ENCODE measurements around the gene BRMS1L. TPM values are rescaled to one million over a fixed set of nuclear protein-coding genes. Genes with fewer than 3 reads are reported as not detected.
"Not testable (repeated sequence)": the region's sequence is repeated elsewhere in the genome, so short reads cannot be mapped to it uniquely, and the experiment has no call there.

BRMS1L gene
- total RNA-seq, 4 donors from 2014 or later: 4.8 to 11.7 (median 8.3) TPM

DNA sequence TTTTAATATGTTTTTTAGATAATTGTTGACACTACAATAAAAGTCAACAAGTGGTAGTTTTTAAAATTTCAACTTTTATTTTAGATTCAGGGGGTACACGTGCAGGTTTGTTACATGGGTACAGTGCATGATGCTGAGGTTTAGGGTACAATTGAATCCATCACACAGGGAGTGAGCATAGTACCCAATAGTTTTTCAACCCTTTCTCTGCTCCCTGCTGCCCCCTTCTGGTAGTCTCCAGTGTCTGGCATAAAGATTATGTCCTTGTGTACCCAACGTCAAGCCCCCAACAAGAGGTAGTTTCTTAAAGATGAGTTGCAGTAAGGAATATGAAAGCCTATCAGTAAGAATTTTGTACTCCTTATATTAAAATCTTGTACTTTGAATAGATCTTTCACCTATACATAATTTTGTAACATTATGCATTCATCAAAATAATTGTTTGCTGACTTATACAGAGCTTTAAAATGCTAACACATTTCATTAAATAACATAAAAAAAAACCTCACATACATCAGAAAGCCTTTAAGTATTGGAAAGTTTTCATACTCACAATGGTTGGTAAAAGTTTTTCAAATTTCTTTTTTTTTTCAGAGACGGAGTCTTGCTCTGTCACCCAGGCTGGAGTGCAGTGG lies 11.7 kb upstream of the BRMS1L start:
- no peaks in the 10 kb centered on the region for H3K27me3 ChIP-seq
- no peaks in the 10 kb centered on the region for H3K36me3 ChIP-seq
- no peaks in the 10 kb centered on the region for H3K4me1 ChIP-seq
- DNase-seq (ENCODE audit: low spot score in 2 of 2): peak in 1 of 2 donors; percentile 68
- H3K9me3 ChIP-seq: no peaks in the 10 kb centered on the region
- no peak overlapping the region for H3K27ac ChIP-seq
- no peak overlapping the region for H3K4me3 ChIP-seq
- 37 to 38% methylated on average over 3 of the region's 3 CpGs for WGBS, 2 donors
- TF ChIP-seq POLR2A (IDR thresholded peaks at IDR 0.05) (no peak), EP300 (IDR thresholded peaks at IDR 0.05) (no peak)
- TF ChIP-seq, protein P1, sequence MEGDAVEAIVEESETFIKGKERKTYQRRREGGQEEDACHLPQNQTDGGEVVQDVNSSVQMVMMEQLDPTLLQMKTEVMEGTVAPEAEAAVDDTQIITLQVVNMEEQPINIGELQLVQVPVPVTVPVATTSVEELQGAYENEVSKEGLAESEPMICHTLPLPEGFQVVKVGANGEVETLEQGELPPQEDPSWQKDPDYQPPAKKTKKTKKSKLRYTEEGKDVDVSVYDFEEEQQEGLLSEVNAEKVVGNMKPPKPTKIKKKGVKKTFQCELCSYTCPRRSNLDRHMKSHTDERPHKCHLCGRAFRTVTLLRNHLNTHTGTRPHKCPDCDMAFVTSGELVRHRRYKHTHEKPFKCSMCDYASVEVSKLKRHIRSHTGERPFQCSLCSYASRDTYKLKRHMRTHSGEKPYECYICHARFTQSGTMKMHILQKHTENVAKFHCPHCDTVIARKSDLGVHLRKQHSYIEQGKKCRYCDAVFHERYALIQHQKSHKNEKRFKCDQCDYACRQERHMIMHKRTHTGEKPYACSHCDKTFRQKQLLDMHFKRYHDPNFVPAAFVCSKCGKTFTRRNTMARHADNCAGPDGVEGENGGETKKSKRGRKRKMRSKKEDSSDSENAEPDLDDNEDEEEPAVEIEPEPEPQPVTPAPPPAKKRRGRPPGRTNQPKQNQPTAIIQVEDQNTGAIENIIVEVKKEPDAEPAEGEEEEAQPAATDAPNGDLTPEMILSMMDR (IDR thresholded peaks at IDR 0.05): peak in 4 of 5 experiments; percentile 22 to 59 (median 50)

DNA sequence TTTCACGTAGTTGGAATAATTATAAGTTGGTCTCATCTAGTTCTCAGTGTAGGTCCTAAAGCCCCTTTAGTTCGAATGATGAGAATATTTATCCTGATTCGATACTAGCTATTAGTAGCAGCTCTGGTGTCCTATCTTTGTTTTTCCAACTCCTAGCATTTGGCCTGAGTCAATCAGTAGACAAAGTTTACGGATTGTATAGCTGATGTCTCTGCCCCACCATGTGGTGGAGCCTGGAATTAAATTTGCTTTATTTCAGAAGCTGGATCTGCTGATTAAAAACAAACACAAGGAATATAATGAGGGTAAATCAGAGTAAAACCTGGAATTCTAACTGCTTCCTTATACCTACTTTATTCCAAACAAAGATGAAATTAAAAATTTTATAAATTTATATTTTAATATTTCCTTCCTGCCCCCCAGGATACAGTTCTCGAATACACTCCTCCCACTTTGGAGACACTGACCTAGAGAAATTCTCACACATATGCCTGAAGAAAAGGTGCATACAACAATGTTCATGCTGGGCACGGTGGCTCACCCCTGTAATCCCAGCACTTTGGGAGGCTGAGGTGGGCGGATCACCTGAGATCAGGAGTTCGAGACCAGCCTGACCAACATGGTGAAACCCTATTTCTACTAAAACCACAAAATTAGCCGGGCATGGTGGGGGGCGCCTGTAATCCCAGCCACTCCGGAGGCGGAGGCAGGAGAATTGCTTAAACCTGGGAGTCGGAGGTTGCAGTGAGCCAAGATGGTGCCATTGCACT lies 7.6 kb upstream of the BRMS1L start:
- 73% methylated on average over 13 of the region's 13 CpGs for WGBS, 2 donors
- H3K9me3 ChIP-seq: no peaks in the 10 kb centered on the region

DNA sequence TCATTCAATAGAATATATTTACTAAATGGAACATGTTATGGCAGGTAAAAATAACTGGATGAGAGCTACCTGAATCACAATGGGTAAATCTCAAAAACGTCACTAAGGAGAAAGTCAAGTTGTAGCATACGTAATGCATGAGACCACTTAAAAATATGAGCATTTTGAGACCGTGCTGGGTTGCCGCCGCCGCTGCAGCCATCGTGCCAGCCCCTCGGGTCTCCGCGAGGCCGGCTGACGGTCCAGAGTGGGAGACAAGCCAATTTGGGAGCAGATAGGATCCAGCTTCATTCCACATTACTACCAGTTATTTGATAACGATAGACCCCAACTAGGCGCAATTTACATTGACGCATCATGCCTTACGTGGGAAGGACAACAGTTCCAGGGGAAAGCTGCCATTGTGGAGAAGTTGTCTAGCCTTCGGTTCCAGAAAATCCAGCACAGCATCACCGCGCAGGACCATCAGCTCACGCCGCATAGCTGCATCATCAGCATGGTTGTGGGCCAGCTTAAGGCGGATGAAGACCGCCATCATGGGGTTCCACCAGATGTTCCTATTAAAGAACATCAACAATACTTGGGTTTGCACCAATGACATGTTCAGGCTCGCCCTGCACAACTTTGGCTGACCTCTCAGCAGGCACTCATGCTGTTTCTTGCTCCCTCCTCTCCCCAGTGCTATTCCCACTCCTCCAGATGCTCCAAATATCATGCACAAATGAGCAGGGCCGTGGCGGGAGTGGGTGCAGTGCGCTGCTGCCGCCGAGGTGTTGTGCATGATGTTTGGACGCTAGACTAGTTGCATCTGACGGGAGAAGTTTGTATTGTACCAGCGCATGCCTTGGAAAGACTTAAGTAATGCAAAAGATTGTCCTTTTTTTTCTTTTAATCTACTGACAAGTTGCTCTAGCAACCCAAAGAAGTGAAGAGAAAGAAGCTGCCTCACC lies 6.3 kb upstream of the BRMS1L start:
- Histone ChIP-seq H3K27ac (no peak overlapping the region), H3K4me1 (no peaks in the 10 kb centered on the region), H3K36me3 (no peaks in the 10 kb centered on the region), H3K4me3 (no peak overlapping the region), H3K27me3 (no peaks in the 10 kb centered on the region), H3K9me3 (no peaks in the 10 kb centered on the region)
- no peak for TF ChIP-seq EP300 (IDR thresholded peaks at IDR 0.05)
- DNase-seq (ENCODE audit: low spot score in 2 of 2): no peak
- WGBS, 2 donors: 91 to 93% methylated on average over 30 to 32 of the region's 32 CpGs

More for the DNA sequence above, 7.6 kb upstream of the BRMS1L start:
- H3K27ac ChIP-seq: no peak overlapping the region
- no peaks in the 10 kb centered on the region for H3K27me3 ChIP-seq
- H3K4me3 ChIP-seq: no peak overlapping the region
- no peaks in the 10 kb centered on the region for H3K4me1 ChIP-seq
- H3K36me3 ChIP-seq: no peaks in the 10 kb centered on the region
- TF ChIP-seq, protein P1 (IDR thresholded peaks at IDR 0.05): peak; percentile 41 to 57 (median 43)
- TF ChIP-seq POLR2A (IDR thresholded peaks at IDR 0.05): no peak
- TF ChIP-seq EP300 (IDR thresholded peaks at IDR 0.05): no peak
- peak in 1 of 2 donors; percentile 41 for DNase-seq (ENCODE audit: low spot score in 2 of 2)

DNA sequence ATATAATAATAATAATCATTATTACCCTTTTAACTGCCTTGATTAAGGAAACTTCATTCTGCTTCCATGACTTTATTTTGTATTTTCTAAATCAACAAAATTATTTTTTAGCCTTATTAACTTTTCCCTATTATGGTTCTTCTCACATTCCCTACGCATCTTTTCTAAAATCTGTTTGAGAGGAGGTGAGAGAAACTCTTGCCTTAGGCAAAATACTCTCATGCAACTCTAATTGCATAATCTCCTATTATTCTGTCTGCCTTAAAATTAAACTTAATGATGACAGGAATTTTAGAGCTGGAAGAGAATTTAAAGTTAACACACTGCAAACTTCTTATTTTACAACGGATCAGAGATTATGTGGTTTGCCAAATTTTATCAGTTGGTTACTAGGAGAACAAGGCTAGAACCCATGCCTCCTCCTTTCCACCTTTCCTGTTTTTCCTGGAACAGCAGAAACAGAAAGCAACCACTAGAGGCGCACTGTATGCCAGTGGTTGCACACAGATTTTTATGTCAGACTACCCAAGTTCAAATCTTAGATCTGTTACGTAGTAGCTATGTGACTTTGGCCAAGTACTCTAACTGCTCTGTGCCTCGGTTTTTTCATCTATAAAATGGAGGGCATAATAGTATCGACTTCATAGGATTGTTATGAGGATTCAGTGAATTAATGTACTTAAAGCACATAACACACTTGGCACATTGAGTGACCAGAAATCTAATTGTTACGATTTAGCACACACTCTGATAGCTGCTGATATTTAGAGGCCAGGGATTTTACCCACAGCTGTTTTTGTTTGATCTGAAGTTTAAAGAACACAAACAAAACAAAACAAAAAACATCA lies 4.3 kb upstream of the BRMS1L start:
- Histone ChIP-seq H3K4me1 (peaks cover 0 to 6% (median 0%) of the 10 kb centered on the region in 4 donors), H3K4me3 (no peak overlapping the region), H3K27ac (no peak overlapping the region), H3K36me3 (no peaks in the 10 kb centered on the region), H3K27me3 (no peaks in the 10 kb centered on the region), H3K9me3 (no peaks in the 10 kb centered on the region)
- no peak for DNase-seq (ENCODE audit: low spot score in 2 of 2)
- WGBS, 2 donors: 24 to 30% methylated on average over 7 of the region's 7 CpGs
- TF ChIP-seq, protein P1 (IDR thresholded peaks at IDR 0.05): peak; percentile 37 to 66 (median 51)
- TF ChIP-seq POLR2A (IDR thresholded peaks at IDR 0.05): no peak
- no peak for TF ChIP-seq EP300 (IDR thresholded peaks at IDR 0.05)

DNA sequence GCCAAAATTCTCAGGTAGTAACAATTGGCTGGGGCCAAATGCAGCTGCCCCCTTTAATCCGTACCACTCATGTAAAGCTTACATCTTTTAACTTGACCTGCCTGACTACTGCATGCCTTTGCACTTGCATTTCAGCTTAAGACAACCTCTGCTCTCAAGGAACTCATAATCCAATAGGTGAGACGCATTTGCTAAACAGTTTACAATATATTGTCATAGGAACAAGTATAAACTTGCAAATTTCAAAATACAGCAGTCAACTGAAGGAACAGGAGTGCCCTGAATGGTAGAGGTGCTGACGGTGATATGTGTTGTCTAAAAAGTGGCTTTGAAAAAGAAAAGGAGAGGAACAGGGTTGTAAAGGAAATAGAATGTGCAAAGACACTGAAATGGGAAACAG lies 3.6 kb upstream of the BRMS1L start:
- Histone ChIP-seq H3K27me3 (no peaks in the 10 kb centered on the region), H3K4me1 (peaks cover 0 to 12% (median 2%) of the 10 kb centered on the region in 4 donors), H3K9me3 (no peaks in the 10 kb centered on the region), H3K36me3 (no peaks in the 10 kb centered on the region), H3K27ac (no peak overlapping the region), H3K4me3 (no peak overlapping the region)
- 82 to 88% methylated on average over 3 of the region's 3 CpGs for WGBS, 2 donors
- no peak for DNase-seq (ENCODE audit: low spot score in 2 of 2)
- no peak for TF ChIP-seq POLR2A (IDR thresholded peaks at IDR 0.05)
- TF ChIP-seq, protein P1 (IDR thresholded peaks at IDR 0.05): no peak
- no peak for TF ChIP-seq EP300 (IDR thresholded peaks at IDR 0.05)

DNA sequence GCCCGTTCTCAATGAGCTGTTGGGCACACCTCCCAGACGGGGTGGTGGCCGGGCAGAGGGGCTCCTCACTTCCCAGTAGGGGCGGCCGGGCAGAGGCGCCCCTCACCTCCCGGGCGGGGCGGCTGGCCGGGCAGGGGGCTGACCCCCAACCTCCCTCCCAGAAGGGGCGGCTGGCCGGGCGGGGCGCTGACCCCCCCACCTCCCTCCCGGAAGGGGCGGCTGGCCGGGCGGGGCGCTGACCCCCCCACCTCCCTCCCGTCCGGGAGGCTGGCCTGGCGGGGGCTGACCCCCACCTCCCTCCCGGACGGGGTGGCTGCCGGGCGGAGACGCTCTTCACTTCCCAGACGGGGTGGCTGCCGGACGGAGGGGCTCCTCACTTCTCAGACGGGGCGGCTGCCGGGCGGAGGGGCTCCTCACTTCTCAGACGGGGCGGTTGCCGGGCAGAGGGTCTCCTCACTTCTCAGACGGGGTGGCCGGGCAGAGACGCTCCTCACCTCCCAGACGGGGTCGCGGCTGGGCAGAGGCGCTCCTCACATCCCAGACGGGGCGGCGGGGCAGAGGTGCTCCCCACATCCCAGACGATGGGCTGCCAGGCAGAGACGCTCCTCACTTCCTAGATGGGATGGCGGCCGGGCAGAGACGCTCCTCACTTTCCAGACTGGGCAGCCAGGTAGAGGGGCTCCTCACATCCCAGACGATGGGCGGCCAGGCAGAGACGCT lies 1.5 kb upstream of the BRMS1L start:
- peaks cover 0 to 15% (median 3%) of the 10 kb centered on the region in 4 donors for H3K4me1 ChIP-seq
- not testable (repeated sequence) for H3K27ac ChIP-seq; DNase-seq (ENCODE audit: low spot score in 2 of 2); H3K9me3 ChIP-seq; H3K36me3 ChIP-seq; H3K27me3 ChIP-seq; H3K4me3 ChIP-seq
- WGBS, 2 donors: 84% methylated on average over 7 of the region's 55 CpGs; no CpG with 5 or more reads in 1 of the 2 donors
